B cell (primary cell): ENCODE measurements around the gene ALG1L2. TPM values are rescaled to one million over a fixed set of nuclear protein-coding genes. Genes with fewer than 3 reads are reported as not detected.
"Not testable (repeated sequence)": the region's sequence is repeated elsewhere in the genome, so short reads cannot be mapped to it uniquely, and the experiment has no call there.

Source experiments
- ATAC-seq: fragments of 200-7000 bp; cut with Tn5 transposase; one replicate; pipeline ENCODE4 v1.10.0; 2021; ENCODE audit warnings: low read depth, mild to moderate bottlenecking, moderate number of reproducible peaks, moderate library complexity
- CTCF ChIA-PET: fragments of 350-600 bp; sonication (Branson Sonifier 250); formaldehyde crosslinking; loops from one replicate; lab custom pipeline; 2021; ENCODE audit warnings: antibody characterized with exemption, inconsistent platforms; lab: Charles Lee
- POLR2A ChIA-PET: fragments of 350-600 bp; sonication (Branson Sonifier 250); formaldehyde crosslinking; loops from one replicate; lab custom pipeline; 2021; ENCODE audit warnings: antibody characterized with exemption; lab: Charles Lee
- DNase-seq: peaks from one replicate; pipeline ENCODE4 v3.0.0; 2013
- H2AFZ ChIP-seq: 2 replicates; pipeline ENCODE4 v1.6.1; 2012; ENCODE audit warnings: mild to moderate bottlenecking, low read depth, low read length; ENCODE audit not compliant: insufficient read depth, poor library complexity, severe bottlenecking
- H3K27ac ChIP-seq, 2 donors: 1 replicate in 1 of 2; 2 replicates in 1 of 2; pipeline ENCODE4 v1.5.1; 2012 to 2013; ENCODE audit warnings: low read length in 2 of 2, mild to moderate bottlenecking in 2 of 2, moderate library complexity in 1 of 2
- H3K27me3 ChIP-seq, 4 experiments: fragments of 200-600 bp in 1 of 4; sonication (generic) in 1 of 4; replicated peaks in 1 of 4; 1 replicate in 2 of 4; 2 replicates in 2 of 4; pipeline versions ENCODE4 v1.6.1 to v1.7.0; 2013 to 2016; ENCODE audit warnings: low read length in 3 of 4, mild to moderate bottlenecking in 2 of 4, mixed read lengths in 1 of 4, moderate library complexity in 1 of 4; ENCODE audit not compliant: insufficient read depth in 4 of 4, control insufficient read depth in 3 of 4; ENCODE audit errors: control extremely low read depth in 1 of 4
- H3K36me3 ChIP-seq, 2 experiments: replicated peaks in 1 of 2; 1 replicate in 1 of 2; 2 replicates in 1 of 2; pipeline versions ENCODE4 v1.6.1 to v1.7.1; 2013; ENCODE audit warnings: low read length in 1 of 2; ENCODE audit not compliant: insufficient read depth in 2 of 2, control insufficient read depth in 1 of 2; ENCODE audit errors: control extremely low read depth in 1 of 2, extremely low read depth in 1 of 2
- H3K4me1 ChIP-seq, 2 donors: fragments of 200-600 bp in 1 of 2; sonication (generic) in 1 of 2; 1 replicate in 1 of 2; 2 replicates in 1 of 2; pipeline versions ENCODE4 v1.5.1 to v1.6.1; 2013 to 2017; ENCODE audit warnings: low read length in 2 of 2; ENCODE audit not compliant: control insufficient read depth in 2 of 2, insufficient read depth in 2 of 2
- H3K4me2 ChIP-seq: replicated peaks from 2 replicates; pipeline ENCODE3; 2012; ENCODE audit warnings: mild to moderate bottlenecking, low read depth, low read length; ENCODE audit not compliant: poor library complexity, severe bottlenecking
- H3K4me3 ChIP-seq, 5 experiments: fragments of 200-600 bp in 1 of 5; sonication (generic) in 1 of 5; 1 replicate in 3 of 5; 2 replicates in 2 of 5; pipeline versions ENCODE4 v1.5.1 to v1.7.0; 2011 to 2016; ENCODE audit warnings: low read length in 4 of 5, mild to moderate bottlenecking in 4 of 5, low read depth in 2 of 5, control low read depth in 1 of 5, moderate library complexity in 1 of 5; ENCODE audit not compliant: insufficient read depth in 1 of 5; ENCODE audit errors: control extremely low read depth in 1 of 5, extremely low read depth in 1 of 5
- H3K79me2 ChIP-seq: fragments of 200-600 bp; sonication (generic); one replicate; pipeline ENCODE4 v1.6.0; 2016; ENCODE audit warnings: low read length; ENCODE audit not compliant: control insufficient read depth, insufficient read depth
- H3K9ac ChIP-seq: fragments of 200-600 bp; sonication (generic); 2 replicates; pipeline ENCODE4 v1.6.1; 2017; ENCODE audit warnings: mild to moderate bottlenecking, low read length, moderate library complexity
- H3K9me3 ChIP-seq, 3 donors: one replicate each; pipeline versions ENCODE4 v1.6.1 to v1.7.1; 2013; ENCODE audit warnings: low read length in 2 of 3; ENCODE audit not compliant: control insufficient read depth in 2 of 3, insufficient read depth in 1 of 3; ENCODE audit errors: control extremely low read depth in 1 of 3
- H4K20me1 ChIP-seq: 2 replicates; pipeline ENCODE4 v1.6.0; 2012; ENCODE audit warnings: mild to moderate bottlenecking, low read length; ENCODE audit not compliant: insufficient read depth, control insufficient read depth, poor library complexity, severe bottlenecking
- H3K27ac Mint-ChIP-seq: one replicate; pipeline ENCODE4 v1.8.0; 2021; ENCODE audit warnings: mixed read lengths
- H3K27me3 Mint-ChIP-seq: one replicate; pipeline ENCODE4 v1.8.0; 2021; ENCODE audit warnings: mixed read lengths
- H3K4me1 Mint-ChIP-seq: one replicate; pipeline ENCODE4 v1.8.0; 2021; ENCODE audit warnings: mixed read lengths
- H3K4me3 Mint-ChIP-seq: one replicate; pipeline ENCODE4 v1.8.0; 2021; ENCODE audit warnings: mixed read lengths
- H3K9me3 Mint-ChIP-seq: one replicate; pipeline ENCODE4 v1.8.0; 2022; ENCODE audit warnings: mixed read lengths; ENCODE audit not compliant: insufficient read depth
- WGBS: methylation state at CpG from one replicate; pipeline ENCODE4 v1.1.5; 2013; ENCODE audit warnings: missing lambda C conversion rate; ENCODE audit not compliant: insufficient coverage; 5-methylcytosine and 5-hydroxymethylcytosine counted together
- intact Hi-C: fragments of 100-400 bp; cut with micrococcal nuclease; formaldehyde crosslinking; loops from one replicate; pipeline ENCODE4 v1.10.0; 2022
- polyA plus RNA-seq: library from polyadenylated mRNA; depleted of rRNA; stranded (reverse); fragments of >200 nt; gene quantifications from 2 replicates; pipeline ENCODE4 v1.2.3, GENCODE V29; 2012
- total RNA-seq, 2 donors: library from RNA; stranded (reverse); fragments of 120-200 nt in 1 of 2; gene quantifications; 1 replicate in 1 of 2; 2 replicates in 1 of 2; pipeline versions ENCODE4 v1.2.3 to v1.2.4, GENCODE V29; 2013 to 2022

The ALG1L2 gene
- total and polyA plus RNA-seq, 2 donors (not counting 1 experiment from before 2014, with no cell fraction given) = 8.8 TPM; not detected in 1

DNA sequence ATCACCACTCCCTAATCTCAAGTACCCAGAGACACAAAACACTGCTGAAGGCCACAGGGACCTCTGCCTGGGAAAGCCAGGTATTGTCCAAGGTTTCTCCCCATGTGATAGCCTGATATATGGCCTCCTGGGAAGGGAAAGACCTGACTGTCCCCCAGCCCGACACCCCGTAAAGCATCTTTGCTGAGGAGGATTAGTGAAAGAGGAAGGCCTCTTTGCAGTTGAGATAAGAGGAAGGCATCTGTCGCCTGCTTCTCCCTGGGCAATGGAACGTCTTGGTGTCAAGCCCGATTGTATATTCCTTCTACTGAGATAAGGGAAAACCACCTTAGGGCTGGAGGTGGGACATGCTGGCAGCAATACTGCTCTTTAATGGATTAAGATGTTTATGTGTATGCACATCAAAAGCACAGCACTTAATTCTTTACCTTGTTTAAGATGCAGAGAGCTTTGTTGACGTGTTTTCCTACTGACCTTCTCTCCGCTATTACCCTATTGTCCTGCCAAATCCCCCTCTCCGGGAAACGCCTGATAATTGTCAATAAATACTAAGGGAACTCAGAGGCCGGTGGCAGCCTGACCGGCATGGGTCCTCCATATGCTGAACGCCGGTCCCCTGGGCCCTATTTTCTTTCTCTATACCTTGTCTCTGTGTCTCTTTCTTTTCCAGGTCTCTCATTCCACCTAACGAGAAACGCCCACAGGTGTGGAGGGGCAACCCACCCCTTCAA, 23.9 kb upstream of the ALG1L2 start:
- H3K9me3 Mint-ChIP-seq, H3K4me3 Mint-ChIP-seq, intact Hi-C loops, ATAC-seq, H3K4me1 ChIP-seq, H3K4me2 ChIP-seq, H3K4me1 Mint-ChIP-seq, POLR2A ChIA-PET, DNase-seq, H3K36me3 ChIP-seq, H4K20me1 ChIP-seq, H3K4me3 ChIP-seq, H3K79me2 ChIP-seq, CTCF ChIA-PET, H3K9ac ChIP-seq, H3K27ac ChIP-seq, H3K27me3 ChIP-seq, H3K27ac Mint-ChIP-seq, H3K27me3 Mint-ChIP-seq, H2AFZ ChIP-seq, H3K9me3 ChIP-seq: not testable (repeated sequence)
- WGBS = 85% methylated on average over 6 of the region's 15 CpGs

DNA sequence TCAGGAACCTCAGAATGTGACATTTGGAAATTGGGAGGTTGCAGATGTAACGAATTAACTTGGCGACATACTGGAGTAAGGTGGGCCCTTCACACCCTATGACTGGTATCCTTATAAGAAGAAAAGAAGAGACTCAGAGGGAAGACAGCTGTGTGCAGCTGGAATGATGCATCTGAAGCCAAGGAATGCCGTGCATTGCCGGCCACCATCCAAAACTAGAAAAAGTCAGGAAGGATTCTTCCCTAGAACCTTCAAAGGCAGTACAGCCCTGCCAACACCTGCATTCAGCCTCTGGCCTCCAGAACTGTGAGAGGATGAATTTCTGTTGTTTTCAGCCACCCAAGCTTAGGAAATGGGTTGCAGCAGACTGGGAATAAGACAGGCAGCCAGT, 23.4 kb upstream of the ALG1L2 start:
- H3K27ac ChIP-seq, H3K4me1 Mint-ChIP-seq, H3K4me2 ChIP-seq, CTCF ChIA-PET, ATAC-seq, H3K27me3 Mint-ChIP-seq, H2AFZ ChIP-seq, DNase-seq, H3K27ac Mint-ChIP-seq, H3K79me2 ChIP-seq, H3K9me3 ChIP-seq, intact Hi-C loops, H3K9me3 Mint-ChIP-seq, H3K9ac ChIP-seq, H3K27me3 ChIP-seq, H3K4me1 ChIP-seq, H4K20me1 ChIP-seq, POLR2A ChIA-PET, H3K4me3 Mint-ChIP-seq, H3K36me3 ChIP-seq, H3K4me3 ChIP-seq: not testable (repeated sequence)
- 92% methylated on average over 2 of the region's 4 CpGs for WGBS

DNA sequence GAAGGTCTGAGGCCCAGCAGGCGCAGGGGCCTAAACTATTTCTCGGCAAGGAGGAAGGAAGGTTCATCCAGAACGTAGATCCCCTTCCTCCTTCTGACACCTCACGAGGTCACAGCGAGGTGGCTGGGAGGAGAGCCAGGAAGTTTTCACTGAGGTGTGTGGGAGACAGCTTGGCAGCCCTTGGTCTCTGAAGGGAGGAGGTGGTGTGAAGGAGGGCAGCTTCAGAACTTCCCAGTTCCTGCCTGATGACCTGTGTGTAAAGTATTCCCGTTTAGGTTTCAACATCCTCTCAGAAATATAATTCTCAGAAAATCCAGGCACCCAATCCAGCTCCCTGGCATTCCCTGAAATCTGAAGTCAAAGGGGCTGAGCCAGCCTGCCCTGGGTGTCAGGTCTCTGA, 22.9 kb upstream of the ALG1L2 start:
- H3K9me3 Mint-ChIP-seq, H3K4me1 Mint-ChIP-seq, H3K4me2 ChIP-seq, intact Hi-C loops, DNase-seq, H3K27ac Mint-ChIP-seq, H2AFZ ChIP-seq, H3K27me3 ChIP-seq, H3K27me3 Mint-ChIP-seq, H3K4me1 ChIP-seq, H3K4me3 Mint-ChIP-seq, H3K36me3 ChIP-seq, H3K79me2 ChIP-seq, POLR2A ChIA-PET, H3K27ac ChIP-seq, H3K9ac ChIP-seq, CTCF ChIA-PET, H4K20me1 ChIP-seq, H3K4me3 ChIP-seq, ATAC-seq, H3K9me3 ChIP-seq: not testable (repeated sequence)
- WGBS = 50% methylated on average over 1 of the region's 6 CpGs

DNA sequence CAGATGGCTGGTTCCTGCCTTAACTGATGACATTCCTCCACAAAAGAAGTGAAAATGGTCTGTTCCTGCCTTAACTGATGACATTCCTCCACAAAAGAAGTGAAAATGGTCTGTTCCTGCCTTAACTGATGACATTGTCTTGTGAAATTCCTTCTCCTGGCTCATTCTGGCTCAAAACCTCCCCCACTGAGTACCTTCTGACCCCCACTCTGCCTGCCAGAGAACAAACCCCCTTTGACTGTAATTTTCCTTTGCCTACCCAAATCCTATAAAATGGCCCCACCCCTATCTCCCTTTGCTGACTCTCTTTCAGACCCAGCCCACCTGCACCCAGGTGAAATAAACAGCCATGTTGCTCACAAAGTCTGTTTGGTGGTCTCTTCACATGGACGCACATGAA, 22.5 kb upstream of the ALG1L2 start:
- H3K4me1 Mint-ChIP-seq, H2AFZ ChIP-seq, H3K27ac Mint-ChIP-seq, H3K27me3 ChIP-seq, H3K9me3 ChIP-seq, H3K27ac ChIP-seq, H3K79me2 ChIP-seq, H3K36me3 ChIP-seq, POLR2A ChIA-PET, H3K9me3 Mint-ChIP-seq, intact Hi-C loops, H3K4me3 ChIP-seq, H3K4me2 ChIP-seq, H3K4me3 Mint-ChIP-seq, H4K20me1 ChIP-seq, DNase-seq, H3K9ac ChIP-seq, H3K27me3 Mint-ChIP-seq, H3K4me1 ChIP-seq, ATAC-seq, CTCF ChIA-PET: not testable (repeated sequence)
- 88% methylated on average over 1 of the region's 1 CpG for WGBS
